AG04450 (cell line): Measurements from ENCODE around the gene SLC34A1. TPM values are rescaled to one million over a fixed set of nuclear protein-coding genes. Genes with fewer than 3 reads are reported as not detected.

Source experiments
- CTCF ChIA-PET: fragments of 300-600, 350-600 bp; formaldehyde crosslinking; extraction: SDS; loops from one replicate; lab custom pipeline; 2022; ENCODE audit warnings: antibody characterized with exemption, inconsistent platforms; lab: Charles Lee
- POLR2A ChIA-PET: fragments of 350-600 bp; formaldehyde crosslinking; extraction: SDS; loops from one replicate; lab custom pipeline; 2021; ENCODE audit warnings: antibody characterized with exemption, inconsistent platforms; lab: Yijun Ruan, JAX
- DNase-seq: peaks from one replicate; pipeline ENCODE4 v3.0.0-alpha.2; 2011; ENCODE audit warnings: low read depth, low spot score
- H3K27ac ChIP-seq: one replicate; pipeline ENCODE4 v1.5.1; 2012; ENCODE audit warnings: low read depth, low read length, control low read depth
- H3K27me3 ChIP-seq: one replicate; pipeline ENCODE4 v1.6.0; 2012; ENCODE audit warnings: low read length; ENCODE audit not compliant: control insufficient read depth, insufficient read depth
- H3K4me3 ChIP-seq: 2 replicates; pipeline ENCODE4 v1.5.1; 2011; ENCODE audit warnings: mild to moderate bottlenecking, low read depth, low read length, control low read depth
- H3K9me3 ChIP-seq: 2 replicates; pipeline ENCODE4 v1.5.1; 2012; ENCODE audit warnings: low read length; ENCODE audit not compliant: control insufficient read depth, insufficient read depth
- CTCF ChIP-seq: IDR thresholded peaks from 2 replicates; pipeline ENCODE4 v1.5.1; 2011; ENCODE audit warnings: low read depth, low read length, control low read depth, inconsistent platforms
- polyA plus RNA-seq: library from polyadenylated mRNA; depleted of rRNA; stranded (reverse); fragments of >200 nt; gene quantifications from 2 replicates; pipeline ENCODE4 v1.2.3, GENCODE V29; 2011

Gene SLC34A1
- polyA plus RNA-seq, 1 experiment, result not detected

GRCh38 chr5:177350776-177351391 is 33.4 kb upstream of the SLC34A1 start:
- ChIA-PET POLR2A (interaction anchor here (1.2 to 1.5 kb wide), 5 partner anchors 30 to 76 kb away, joined by 3 to 6 read pairs (median 5); partner anchors contain the start of gene GRK6), CTCF (interaction anchor here (0.9 to 3.0 kb wide), 8 partner anchors 9 to 236 kb away, joined by 3 to 10 read pairs (median 5); no protein-coding TSS in a partner anchor)
- H3K9me3 ChIP-seq, result no peaks in the 10 kb centered on the region
- DNase-seq, result no peak
- H3K27me3 ChIP-seq, result peaks cover 2% of the 10 kb centered on the region
- H3K4me3 ChIP-seq, result peak overlapping the region; percentile 100
- no peak for TF ChIP-seq CTCF
- H3K27ac ChIP-seq, result peak overlapping the region; percentile 98

GRCh38 chr5:177351392-177352329 is 32.6 kb upstream of the SLC34A1 start, which contains the start of gene LMAN2:
TSS of gene LMAN2 (minus strand) at chr5:177351668. CDS start at chr5:177351647, 21 bp downstream.
- no peak for TF ChIP-seq CTCF
- H3K4me3 ChIP-seq, result peak within 1 kb of the TSS; percentile 100
- ChIA-PET POLR2A (interaction anchor here (0.6 to 1.5 kb wide), 12 partner anchors 8 to 814 kb away, joined by 3 to 7 read pairs (median 4); partner anchors contain the start of genes GRK6 and RNF44), CTCF (interaction anchor here (0.6 to 3.0 kb wide), 10 partner anchors 9 to 237 kb away, joined by 3 to 10 read pairs (median 4); no protein-coding TSS in a partner anchor)
- peak within 1 kb of the TSS; percentile 98 for H3K27ac ChIP-seq
- DNase-seq, result peak; percentile 91
- peaks cover 2% of the 10 kb centered on the region for H3K27me3 ChIP-seq
- H3K9me3 ChIP-seq, result no peaks in the 10 kb centered on the region

- Histone ChIP-seq H3K27me3 (peaks cover 2% of the 10 kb centered on the region), H3K4me3 (no peak overlapping the region), H3K27ac (no peak overlapping the region), H3K9me3 (no peaks in the 10 kb centered on the region; the same call in 1 of the 2 replicates)
- DNase-seq, result no peak
- ChIA-PET POLR2A (no interaction called here), CTCF (no interaction called here)
- no peak for TF ChIP-seq CTCF
These were observed 31.1 kb upstream of the SLC34A1 start for GRCh38 chr5:177353093-177353492.

GRCh38 chr5:177354256-177354655 is 30.0 kb upstream of the SLC34A1 start:
- Histone ChIP-seq H3K27ac (no peak overlapping the region), H3K9me3 (no peaks in the 10 kb centered on the region; the same call in 1 of the 2 replicates), H3K4me3 (no peak overlapping the region), H3K27me3 (peaks cover 3% of the 10 kb centered on the region)
- no peak for DNase-seq
- ChIA-PET POLR2A (no interaction called here), CTCF (interaction anchor here (1.0 to 1.9 kb wide), 3 partner anchors 13 to 36 kb away, joined by 3 to 4 read pairs (median 3); no protein-coding TSS in a partner anchor)
- TF ChIP-seq CTCF, result no peak
